ENCODE data around the gene STRAP.
"Not testable (repeated sequence)": the region's sequence is repeated elsewhere in the genome, so short reads cannot be mapped to it uniquely, and the experiment has no call there.

Gene STRAP

GRCh38 chr12:15928346-15928745 lies 46.2 kb downstream of the STRAP start:
- no peak for DNase-seq

GRCh38 chr12:15928870-15929571 lies 46.8 kb downstream of the STRAP start:
- DNase-seq = peak in 4 of 14 donors; percentile 3 to 10 (median 4)

- DNase-seq = no peak
Measured at GRCh38 chr12:15931590-15932053, 49.4 kb downstream of the STRAP start.

GRCh38 chr12:15932327-15932726 lies 50.1 kb downstream of the STRAP start:
- no peak for DNase-seq

- no peak for DNase-seq
Measured at GRCh38 chr12:15932971-15933370, 50.8 kb downstream of the STRAP start.

- DNase-seq = no peak
Measured at GRCh38 chr12:15933751-15934150, 51.6 kb downstream of the STRAP start.

GRCh38 chr12:15936751-15937150 lies 54.6 kb downstream of the STRAP start:
- DNase-seq = no peak

GRCh38 chr12:15937902-15938301 lies 55.7 kb downstream of the STRAP start:
- no peak for DNase-seq

GRCh38 chr12:15939111-15939510 lies 56.9 kb downstream of the STRAP start:
- DNase-seq = no peak

GRCh38 chr12:15942475-15942874 lies 60.3 kb downstream of the STRAP start:
- no peak for DNase-seq

- not testable (repeated sequence) for DNase-seq
Measured at GRCh38 chr12:15943519-15943918, 61.3 kb downstream of the STRAP start.

- not testable (repeated sequence) for DNase-seq
Measured at GRCh38 chr12:15948461-15948860, 66.3 kb downstream of the STRAP start.
